OCI-LY3 (cell line): ENCODE results near the gene FCER1G.

Source experiments
- H2AFZ ChIP-seq: fragments of 200-600, 300-600 bp; shearing (Covaris generic); 2 replicates; pipeline ENCODE4 v1.6.0; 2014; ENCODE audit warnings: antibody characterized with exemption, low read depth, low read length
- H3K27ac ChIP-seq: fragments of 200-600, 300-600 bp; sonication (generic); 2 replicates; pipeline ENCODE4 v1.5.1; 2014; ENCODE audit warnings: mild to moderate bottlenecking, low read length, moderate library complexity, mixed read lengths
- H3K27me3 ChIP-seq: fragments of 200-600, 300-600 bp; sonication (generic); 2 replicates; pipeline ENCODE4 v1.6.1; 2014; ENCODE audit warnings: low read depth, low read length, mixed read lengths
- H3K36me3 ChIP-seq: fragments of 200-600, 300-600 bp; sonication (generic); replicated peaks from 2 replicates; pipeline ENCODE3; 2014; ENCODE audit warnings: low read depth, low read length, mixed read lengths
- H3K4me1 ChIP-seq: fragments of 300-600, 200-600 bp; sonication (generic); 2 replicates; pipeline ENCODE4 v1.6.1; 2014; ENCODE audit warnings: low read length, mixed read lengths
- H3K4me2 ChIP-seq: fragments of 200-600, 300-600 bp; sonication (generic); 2 replicates; pipeline ENCODE4 v1.6.1; 2014; ENCODE audit warnings: low read length, mixed read lengths
- H3K4me3 ChIP-seq: fragments of 300-600, 200-600 bp; sonication (generic); 2 replicates; pipeline ENCODE4 v1.5.1; 2014; ENCODE audit warnings: antibody characterized with exemption, mild to moderate bottlenecking, low read length, moderate library complexity
- H3K79me2 ChIP-seq: fragments of 300-600, 200-600 bp; shearing (Covaris generic); 2 replicates; pipeline ENCODE4 v1.6.1; 2014; ENCODE audit warnings: mild to moderate bottlenecking, low read length, mixed read lengths
- H3K9ac ChIP-seq: fragments of 300-600, 200-600 bp; shearing (Covaris generic); 2 replicates; pipeline ENCODE4 v1.6.0; 2014; ENCODE audit warnings: mild to moderate bottlenecking, low read length, moderate library complexity
- H3K9me3 ChIP-seq: fragments of 200-600, 300-600 bp; shearing (Covaris generic); 2 replicates; pipeline ENCODE4 v1.6.1; 2014; ENCODE audit warnings: low read length, mixed read lengths; ENCODE audit not compliant: insufficient read depth
- H4K20me1 ChIP-seq: fragments of 200-600, 300-600 bp; sonication (generic); 2 replicates; pipeline ENCODE4 v1.6.1; 2016; ENCODE audit warnings: low read length, mixed read lengths; ENCODE audit not compliant: insufficient read depth
- CTCF ChIP-seq: fragments of 200-600, 300-600 bp; sonication (generic); IDR thresholded peaks from 2 replicates; pipeline ENCODE4 v1.5.1; 2014; ENCODE audit warnings: antibody characterized with exemption, low read length, low read depth
- EZH2phosphoT487 ChIP-seq: fragments of 200-600 bp; shearing (Covaris generic); IDR thresholded peaks from 2 replicates; pipeline ENCODE4 v1.6.1; 2018; ENCODE audit warnings: antibody characterized with exemption, mixed run types, low read depth

Gene FCER1G

GRCh38 chr1:161187311-161187710 is 27.8 kb upstream of the FCER1G start:
- Histone ChIP-seq H3K4me1 (peaks cover 58% of the 10 kb centered on the region), H4K20me1 (no peaks in the 10 kb centered on the region), H3K36me3 (no peaks in the 10 kb centered on the region), H3K4me2 (no peak overlapping the region; the same call in 1 of the 2 replicates), H2AFZ (0 out of 2 replicates have a peak overlapping the region, but pooled peaks have one; percentile 39), H3K4me3 (no peak overlapping the region), H3K27me3 (no peaks in the 10 kb centered on the region), H3K27ac (peak overlapping the region; percentile 96), H3K9me3 (no peaks in the 10 kb centered on the region), H3K79me2 (no peaks in the 10 kb centered on the region), H3K9ac (peak overlapping the region; percentile 84; the same call in 1 of the 2 replicates)
- no peak for TF ChIP-seq CTCF
- no peak for TF ChIP-seq EZH2phosphoT487

- Histone ChIP-seq H3K4me1 (peaks cover 54% of the 10 kb centered on the region), H3K36me3 (no peaks in the 10 kb centered on the region), H3K4me3 (no peak overlapping the region), H3K4me2 (no peak overlapping the region), H3K79me2 (no peaks in the 10 kb centered on the region), H2AFZ (no peak overlapping the region), H3K27me3 (no peaks in the 10 kb centered on the region), H4K20me1 (no peaks in the 10 kb centered on the region), H3K9me3 (no peaks in the 10 kb centered on the region), H3K27ac (no peak overlapping the region), H3K9ac (no peak overlapping the region)
- TF ChIP-seq CTCF (no peak), EZH2phosphoT487 (no peak)
These were observed 26.7 kb upstream of the FCER1G start for GRCh38 chr1:161188381-161188780.

GRCh38 chr1:161189036-161189435 is 26.1 kb upstream of the FCER1G start:
- Histone ChIP-seq H3K4me2 (no peak overlapping the region), H3K27ac (no peak overlapping the region)

GRCh38 chr1:161190962-161191521 is 24.1 kb upstream of the FCER1G start:
- Histone ChIP-seq H3K4me1 (peaks cover 45% of the 10 kb centered on the region), H2AFZ (no peak overlapping the region), H3K9me3 (no peaks in the 10 kb centered on the region), H3K79me2 (no peaks in the 10 kb centered on the region), H3K27ac (no peak overlapping the region), H3K4me3 (no peak overlapping the region), H3K27me3 (no peaks in the 10 kb centered on the region), H3K36me3 (no peaks in the 10 kb centered on the region), H4K20me1 (no peaks in the 10 kb centered on the region), H3K9ac (no peak overlapping the region), H3K4me2 (no peak overlapping the region)
- no peak for TF ChIP-seq CTCF
- no peak for TF ChIP-seq EZH2phosphoT487

More at GRCh38 chr1:161189036-161189435, 26.1 kb upstream of the FCER1G start:
- no peak overlapping the region for H2AFZ ChIP-seq
- H3K27me3 ChIP-seq: no peaks in the 10 kb centered on the region
- H3K4me3 ChIP-seq: no peak overlapping the region
- peaks cover 48% of the 10 kb centered on the region for H3K4me1 ChIP-seq
- H3K36me3 ChIP-seq: no peaks in the 10 kb centered on the region
- no peaks in the 10 kb centered on the region for H4K20me1 ChIP-seq
- TF ChIP-seq EZH2phosphoT487: no peak
- no peak for TF ChIP-seq CTCF
- H3K9ac ChIP-seq: no peak overlapping the region
- H3K9me3 ChIP-seq: no peaks in the 10 kb centered on the region
- no peaks in the 10 kb centered on the region for H3K79me2 ChIP-seq
